ENCODE data around the gene NTRK3.

NTRK3 gene

GRCh38 chr15:88246081-88246480 lies 10.5 kb downstream of the NTRK3 start:
- Histone ChIP-seq H3K9me3 (ENCODE audit: control insufficient read depth, low read length) (no peaks in the 10 kb centered on the region), H3K4me3 (ENCODE audit: insufficient read depth, low read depth, low read length) (no peak overlapping the region), H3K27me3 (ENCODE audit: control insufficient read depth, insufficient read depth, low read length, poor library complexity, severe bottlenecking) (no peaks in the 10 kb centered on the region), H3K4me1 (ENCODE audit: control insufficient read depth, insufficient read depth, low read length) (peaks cover 6% of the 10 kb centered on the region), H3K36me3 (ENCODE audit: control insufficient read depth, insufficient read depth, low read length) (no peaks in the 10 kb centered on the region), H3K27ac (ENCODE audit: insufficient read depth, low read depth, low read length, poor library complexity, severe bottlenecking) (no peak overlapping the region)
- WGBS, 2 experiments, result 93 to 94% methylated on average over 7 of the region's 7 CpGs

GRCh38 chr15:88243895-88244787 lies 12.4 kb downstream of the NTRK3 start:
- peaks cover 6% of the 10 kb centered on the region for H3K4me1 ChIP-seq (ENCODE audit: control insufficient read depth, insufficient read depth, low read length)
- 42 to 51% methylated on average over 2 of the region's 2 CpGs for WGBS, 2 experiments
- no peak overlapping the region for H3K4me3 ChIP-seq (ENCODE audit: insufficient read depth, low read depth, low read length)
- no peaks in the 10 kb centered on the region for H3K36me3 ChIP-seq (ENCODE audit: control insufficient read depth, insufficient read depth, low read length)
- no peaks in the 10 kb centered on the region for H3K27me3 ChIP-seq (ENCODE audit: control insufficient read depth, insufficient read depth, low read length, poor library complexity, severe bottlenecking)
- H3K27ac ChIP-seq (ENCODE audit: insufficient read depth, low read depth, low read length, poor library complexity, severe bottlenecking), result no peak overlapping the region
- no peaks in the 10 kb centered on the region for H3K9me3 ChIP-seq (ENCODE audit: control insufficient read depth, low read length)

- Histone ChIP-seq H3K27me3 (ENCODE audit: control insufficient read depth, insufficient read depth, low read length, poor library complexity, severe bottlenecking) (no peaks in the 10 kb centered on the region), H3K4me1 (ENCODE audit: control insufficient read depth, insufficient read depth, low read length) (peaks cover 6% of the 10 kb centered on the region), H3K9me3 (ENCODE audit: control insufficient read depth, low read length) (no peaks in the 10 kb centered on the region), H3K36me3 (ENCODE audit: control insufficient read depth, insufficient read depth, low read length) (no peaks in the 10 kb centered on the region), H3K4me3 (ENCODE audit: insufficient read depth, low read depth, low read length) (no peak overlapping the region), H3K27ac (ENCODE audit: insufficient read depth, low read depth, low read length, poor library complexity, severe bottlenecking) (no peak overlapping the region)
- WGBS, 2 experiments, result 91 to 92% methylated on average over 11 of the region's 11 CpGs
Observed at GRCh38 chr15:88242586-88243555, 13.7 kb downstream of the NTRK3 start.

GRCh38 chr15:88241461-88241860 lies 15.1 kb downstream of the NTRK3 start:
- H3K4me1 ChIP-seq (ENCODE audit: control insufficient read depth, insufficient read depth, low read length), result peaks cover 3% of the 10 kb centered on the region
- 81 to 84% methylated on average over 9 of the region's 9 CpGs for WGBS, 2 experiments
- H3K27ac ChIP-seq (ENCODE audit: insufficient read depth, low read depth, low read length, poor library complexity, severe bottlenecking), result no peak overlapping the region
- no peak overlapping the region for H3K4me3 ChIP-seq (ENCODE audit: insufficient read depth, low read depth, low read length)
- H3K36me3 ChIP-seq (ENCODE audit: control insufficient read depth, insufficient read depth, low read length), result no peaks in the 10 kb centered on the region
- H3K9me3 ChIP-seq (ENCODE audit: control insufficient read depth, low read length), result no peaks in the 10 kb centered on the region
- no peaks in the 10 kb centered on the region for H3K27me3 ChIP-seq (ENCODE audit: control insufficient read depth, insufficient read depth, low read length, poor library complexity, severe bottlenecking)

- no peaks in the 10 kb centered on the region for H3K36me3 ChIP-seq (ENCODE audit: control insufficient read depth, insufficient read depth, low read length)
- no peaks in the 10 kb centered on the region for H3K9me3 ChIP-seq (ENCODE audit: control insufficient read depth, low read length)
- no peak overlapping the region for H3K27ac ChIP-seq (ENCODE audit: insufficient read depth, low read depth, low read length, poor library complexity, severe bottlenecking)
- no peaks in the 10 kb centered on the region for H3K4me1 ChIP-seq (ENCODE audit: control insufficient read depth, insufficient read depth, low read length)
- no peaks in the 10 kb centered on the region for H3K27me3 ChIP-seq (ENCODE audit: control insufficient read depth, insufficient read depth, low read length, poor library complexity, severe bottlenecking)
- H3K4me3 ChIP-seq (ENCODE audit: insufficient read depth, low read depth, low read length), result no peak overlapping the region
- 83 to 85% methylated on average over 5 of the region's 5 CpGs for WGBS, 2 experiments
Observed at GRCh38 chr15:88241060-88241459, 15.5 kb downstream of the NTRK3 start.

- Histone ChIP-seq H3K9me3 (ENCODE audit: control insufficient read depth, low read length) (no peaks in the 10 kb centered on the region), H3K4me3 (ENCODE audit: insufficient read depth, low read depth, low read length) (no peak overlapping the region), H3K27me3 (ENCODE audit: control insufficient read depth, insufficient read depth, low read length, poor library complexity, severe bottlenecking) (no peaks in the 10 kb centered on the region)
Observed at GRCh38 chr15:88239594-88239993, 16.9 kb downstream of the NTRK3 start.

GRCh38 chr15:88238618-88239430 lies 17.7 kb downstream of the NTRK3 start:
- Histone ChIP-seq H3K4me3 (ENCODE audit: insufficient read depth, low read depth, low read length) (no peak overlapping the region), H3K9me3 (ENCODE audit: control insufficient read depth, low read length) (no peaks in the 10 kb centered on the region), H3K27ac (ENCODE audit: insufficient read depth, low read depth, low read length, poor library complexity, severe bottlenecking) (no peak overlapping the region), H3K27me3 (ENCODE audit: control insufficient read depth, insufficient read depth, low read length, poor library complexity, severe bottlenecking) (no peaks in the 10 kb centered on the region), H3K36me3 (ENCODE audit: control insufficient read depth, insufficient read depth, low read length) (no peaks in the 10 kb centered on the region), H3K4me1 (ENCODE audit: control insufficient read depth, insufficient read depth, low read length) (no peaks in the 10 kb centered on the region)
- WGBS, 2 experiments, result 87 to 90% methylated on average over 7 of the region's 8 CpGs

More at GRCh38 chr15:88239594-88239993, 16.9 kb downstream of the NTRK3 start:
- Histone ChIP-seq H3K4me1 (ENCODE audit: control insufficient read depth, insufficient read depth, low read length) (no peaks in the 10 kb centered on the region), H3K27ac (ENCODE audit: insufficient read depth, low read depth, low read length, poor library complexity, severe bottlenecking) (no peak overlapping the region), H3K36me3 (ENCODE audit: control insufficient read depth, insufficient read depth, low read length) (no peaks in the 10 kb centered on the region)
- WGBS, 2 experiments, result 87 to 90% methylated on average over 9 of the region's 9 CpGs

GRCh38 chr15:88234711-88235110 lies 21.8 kb downstream of the NTRK3 start:
- H3K27me3 ChIP-seq (ENCODE audit: control insufficient read depth, insufficient read depth, low read length, poor library complexity, severe bottlenecking), result no peaks in the 10 kb centered on the region
- no peaks in the 10 kb centered on the region for H3K9me3 ChIP-seq (ENCODE audit: control insufficient read depth, low read length)
- H3K27ac ChIP-seq (ENCODE audit: insufficient read depth, low read depth, low read length, poor library complexity, severe bottlenecking), result no peak overlapping the region
- no peaks in the 10 kb centered on the region for H3K36me3 ChIP-seq (ENCODE audit: control insufficient read depth, insufficient read depth, low read length)
- H3K4me1 ChIP-seq (ENCODE audit: control insufficient read depth, insufficient read depth, low read length), result peaks cover 8% of the 10 kb centered on the region
- WGBS, 2 experiments, result 89 to 92% methylated on average over 8 of the region's 8 CpGs
- no peak overlapping the region for H3K4me3 ChIP-seq (ENCODE audit: insufficient read depth, low read depth, low read length)

GRCh38 chr15:88233921-88234320 lies 22.6 kb downstream of the NTRK3 start:
- H3K36me3 ChIP-seq (ENCODE audit: control insufficient read depth, insufficient read depth, low read length), result no peaks in the 10 kb centered on the region
- H3K27me3 ChIP-seq (ENCODE audit: control insufficient read depth, insufficient read depth, low read length, poor library complexity, severe bottlenecking), result no peaks in the 10 kb centered on the region
- no peak overlapping the region for H3K4me3 ChIP-seq (ENCODE audit: insufficient read depth, low read depth, low read length)
- H3K27ac ChIP-seq (ENCODE audit: insufficient read depth, low read depth, low read length, poor library complexity, severe bottlenecking), result no peak overlapping the region
- H3K4me1 ChIP-seq (ENCODE audit: control insufficient read depth, insufficient read depth, low read length), result peaks cover 8% of the 10 kb centered on the region
- H3K9me3 ChIP-seq (ENCODE audit: control insufficient read depth, low read length), result no peaks in the 10 kb centered on the region
- WGBS, 2 experiments, result 95 to 97% methylated on average over 9 of the region's 9 CpGs
